PFSK-1 (cell line): ENCODE data around the gene SYT8.

Experiments used
- FOXP2 ChIP-seq: optimal IDR thresholded peaks from 2 replicates; pipeline ENCODE3; 2011; ENCODE audit warnings: borderline replicate concordance, control low read depth, inconsistent platforms; ENCODE audit not compliant: insufficient read depth; ENCODE audit errors: extremely low read length, extremely low read depth
- POLR2AphosphoS5 ChIP-seq: IDR thresholded peaks from 2 replicates; pipeline ENCODE4 v1.6.1; 2012; ENCODE audit warnings: low read depth, mild to moderate bottlenecking, control low read depth, low read length, moderate library complexity
- REST ChIP-seq, 2 experiments: IDR thresholded peaks; 2 replicates each; pipeline versions ENCODE4 v1.6.1 to v1.8.0; 2011 to 2012; ENCODE audit warnings: low read depth in 2 of 2, low read length in 2 of 2, control low read depth in 1 of 2, inconsistent platforms in 1 of 2, mild to moderate bottlenecking in 1 of 2, moderate library complexity in 1 of 2; ENCODE audit not compliant: insufficient read depth in 1 of 2
- SIN3A ChIP-seq: IDR thresholded peaks from 2 replicates; pipeline ENCODE4 v1.6.1; 2012; ENCODE audit warnings: mild to moderate bottlenecking, low read length, moderate library complexity, borderline replicate concordance; ENCODE audit not compliant: insufficient read depth
- TAF1 ChIP-seq: IDR thresholded peaks from 2 replicates; pipeline ENCODE4 v1.6.1; 2012; ENCODE audit warnings: low read length, control low read depth, borderline replicate concordance; ENCODE audit not compliant: insufficient read depth

Gene SYT8

GRCh38 chr11:1854132-1854948, 19.6 kb downstream of the SYT8 start:
- TF ChIP-seq FOXP2 (no peak), REST (IDR thresholded peaks at IDR 0.05; ENCODE audit: insufficient read depth in 1 of 2, low read depth in 2 of 2, low read length in 2 of 2) (no peak), POLR2AphosphoS5 (no peak), TAF1 (no peak), SIN3A (no peak)

GRCh38 chr11:1854949-1855885, 20.4 kb downstream of the SYT8 start:
- TF ChIP-seq SIN3A (no peak), REST (IDR thresholded peaks at IDR 0.05; ENCODE audit: insufficient read depth in 1 of 2, low read depth in 2 of 2, low read length in 2 of 2) (no peak), FOXP2 (no peak), TAF1 (no peak), POLR2AphosphoS5 (no peak)

DNA sequence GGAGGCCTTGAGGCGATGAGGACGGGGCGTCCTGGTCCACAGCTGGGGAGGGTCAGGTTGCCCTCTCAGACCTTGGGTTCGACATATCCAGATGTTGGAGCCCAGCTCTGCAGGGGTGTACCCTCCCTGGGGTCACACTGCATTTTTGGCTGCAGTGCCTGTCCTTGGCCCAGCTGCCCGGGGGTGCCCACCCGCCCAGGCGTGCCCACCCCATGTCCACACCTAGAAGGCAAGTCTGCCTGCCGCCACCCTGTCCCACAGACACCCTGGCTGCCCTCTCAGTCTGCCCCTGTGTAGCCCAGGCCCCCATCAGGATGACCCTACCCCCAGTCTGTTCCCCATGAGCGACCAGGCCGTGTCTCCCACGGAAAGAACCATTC, 21.1 kb downstream of the SYT8 start:
- no peak for TF ChIP-seq REST (IDR thresholded peaks at IDR 0.05; ENCODE audit: insufficient read depth in 1 of 2, low read depth in 2 of 2, low read length in 2 of 2)
- TF ChIP-seq TAF1: no peak
- TF ChIP-seq FOXP2: no peak
- TF ChIP-seq SIN3A: no peak
- TF ChIP-seq POLR2AphosphoS5: no peak

- TF ChIP-seq REST (IDR thresholded peaks at IDR 0.05; ENCODE audit: insufficient read depth in 1 of 2, low read depth in 2 of 2, low read length in 2 of 2) (no peak), POLR2AphosphoS5 (no peak), FOXP2 (no peak), TAF1 (no peak), SIN3A (no peak)
Observed at GRCh38 chr11:1856306-1857005, 21.7 kb downstream of the SYT8 start.
